ENCODE data around the gene SSR3.
"Not testable (repeated sequence)": the region's sequence is repeated elsewhere in the genome, so short reads cannot be mapped to it uniquely, and the experiment has no call there.

SSR3 gene
- 228 to 635 (median 377) reads per million in 18 experiments for total RNA-seq

- DNase-seq = peak; percentile 99 to 100
Observed at GRCh38 chr3:156554842-156555687, at the start of gene SSR3. Gene SSR3 (minus strand): TSS chr3:156555117. CDS start chr3:156555089, 28 bp downstream.

- no peak for DNase-seq
Observed at GRCh38 chr3:156604064-156604641, 49.2 kb upstream of the SSR3 start.

- no peak for DNase-seq
Observed at GRCh38 chr3:156603379-156604017, 48.6 kb upstream of the SSR3 start.

- peak; percentile 31 to 54 for DNase-seq
Observed at GRCh38 chr3:156602424-156602823, 47.5 kb upstream of the SSR3 start.

GRCh38 chr3:156601497-156601896 lies 46.6 kb upstream of the SSR3 start:
- no peak for DNase-seq

- DNase-seq = no peak
Observed at GRCh38 chr3:156600834-156601233, 45.9 kb upstream of the SSR3 start.

GRCh38 chr3:156599089-156599874 lies 44.4 kb upstream of the SSR3 start:
- no peak for DNase-seq

GRCh38 chr3:156598413-156598812 lies 43.5 kb upstream of the SSR3 start:
- DNase-seq = no peak

- no peak for DNase-seq
Observed at GRCh38 chr3:156594219-156594683, 39.3 kb upstream of the SSR3 start.

GRCh38 chr3:156593814-156594213 lies 38.9 kb upstream of the SSR3 start:
- no peak for DNase-seq

GRCh38 chr3:156589806-156590205 lies 34.9 kb upstream of the SSR3 start:
- not testable (repeated sequence) for DNase-seq

GRCh38 chr3:156587760-156588069 lies 32.8 kb upstream of the SSR3 start:
- DNase-seq = peak; percentile 33 to 57

- DNase-seq = peak; percentile 85 to 91
Observed at GRCh38 chr3:156586905-156587759, 32.2 kb upstream of the SSR3 start.

GRCh38 chr3:156583469-156583868 lies 28.6 kb upstream of the SSR3 start:
- DNase-seq = no peak

GRCh38 chr3:156582532-156583183 lies 27.7 kb upstream of the SSR3 start:
- peak; percentile 40 to 50 for DNase-seq

GRCh38 chr3:156581954-156582353 lies 27.0 kb upstream of the SSR3 start:
- no peak for DNase-seq

GRCh38 chr3:156581033-156581432 lies 26.1 kb upstream of the SSR3 start:
- peak; percentile 51 for DNase-seq

- peak; percentile 93 to 94 for DNase-seq
Observed at GRCh38 chr3:156579427-156579851, 24.5 kb upstream of the SSR3 start.

GRCh38 chr3:156577736-156578135 lies 22.8 kb upstream of the SSR3 start:
- DNase-seq = peak; percentile 66 to 72

- peak; percentile 74 to 85 for DNase-seq
Observed at GRCh38 chr3:156576651-156577348, 21.9 kb upstream of the SSR3 start.

- DNase-seq = no peak
Observed at GRCh38 chr3:156576051-156576450, 21.1 kb upstream of the SSR3 start.
